PC-9 (cell line): ENCODE data around the gene KATNIP. TPM values are rescaled to one million over a fixed set of nuclear protein-coding genes. Genes with fewer than 3 reads are reported as not detected.

ENCODE experiments used
- BruUV-seq: library from RNA; stranded (reverse); fragments of 400-500 nt; replicated peaks from 2 replicates; lab custom pipeline; 2021; lab: Mats Ljungman, UMichigan
- CTCF ChIA-PET: fragments of 300-600 bp; sonication (Branson Sonifier 250); formaldehyde crosslinking; loops from one replicate; lab custom pipeline; 2022; ENCODE audit warnings: antibody characterized with exemption; lab: Charles Lee
- POLR2A ChIA-PET: fragments of 300-600 bp; sonication (Branson Sonifier 250); formaldehyde crosslinking; loops from one replicate; lab custom pipeline; 2022; ENCODE audit warnings: antibody characterized with exemption; ENCODE audit not compliant: unreplicated experiment; lab: Charles Lee
- DNase-seq, 2 experiments: peaks; one replicate each; pipeline versions ENCODE4 v3.0.0 to v3.0.0-alpha.2; 2015 to 2022; ENCODE audit warnings: mixed read lengths in 1 of 2
- H2AFZ ChIP-seq: fragments of 200-600 bp; sonication (generic); 2 replicates; pipeline ENCODE4 v1.8.1; 2017; ENCODE audit warnings: antibody characterized with exemption
- H3F3A ChIP-seq: fragments of 200-600 bp; sonication (generic); 2 replicates; pipeline ENCODE4 v1.8.1; 2017; ENCODE audit warnings: antibody characterized with exemption, mild to moderate bottlenecking, low read depth; ENCODE audit not compliant: insufficient read depth
- H3K27ac ChIP-seq: fragments of 200-600 bp; sonication (generic); 2 replicates; pipeline ENCODE4 v1.6.1; 2016; ENCODE audit warnings: mixed run types
- H3K27me3 ChIP-seq: fragments of 200-600 bp; sonication (generic); 2 replicates; pipeline ENCODE4 v1.6.1; 2016; ENCODE audit warnings: low read depth, mixed run types; ENCODE audit not compliant: insufficient read depth
- H3K36me3 ChIP-seq: fragments of 200-600 bp; sonication (generic); 2 replicates; pipeline ENCODE4 v1.6.1; 2016; ENCODE audit warnings: low read depth, mixed run types
- H3K4me1 ChIP-seq: fragments of 200-600 bp; sonication (generic); replicated peaks from 2 replicates; pipeline ENCODE4 v1.6.1; 2016; ENCODE audit warnings: mixed run types; ENCODE audit not compliant: insufficient read depth
- H3K4me2 ChIP-seq: fragments of 200-600 bp; sonication (generic); 2 replicates; pipeline ENCODE4 v1.6.1; 2017; ENCODE audit warnings: mixed run types
- H3K4me3 ChIP-seq: fragments of 200-600 bp; sonication (generic); 2 replicates; pipeline ENCODE4 v1.6.1; 2016; ENCODE audit warnings: mixed run types
- H3K79me2 ChIP-seq: fragments of 200-600 bp; sonication (generic); 2 replicates; pipeline ENCODE4 v1.6.1; 2017; ENCODE audit warnings: low read depth, mixed run types
- H3K9me2 ChIP-seq: fragments of 200-600 bp; sonication (generic); 2 replicates; pipeline ENCODE4 v1.8.1; 2017; ENCODE audit warnings: mild to moderate bottlenecking; ENCODE audit not compliant: insufficient read depth
- H3K9me3 ChIP-seq: fragments of 200-600 bp; sonication (generic); 2 replicates; pipeline ENCODE4 v1.8.1; 2016; ENCODE audit warnings: low read depth; ENCODE audit not compliant: insufficient read depth
- H4K20me1 ChIP-seq: fragments of 200-600 bp; sonication (generic); 2 replicates; pipeline ENCODE4 v1.8.1; 2017; ENCODE audit not compliant: insufficient read depth
- EZH2 ChIP-seq: fragments of 200-600 bp; sonication (generic); IDR thresholded peaks from 2 replicates; pipeline ENCODE4 v1.8.0; 2017; ENCODE audit warnings: antibody characterized with exemption, low read depth
- intact Hi-C: fragments of 100-400 bp; cut with micrococcal nuclease; formaldehyde crosslinking; loops from one replicate; pipeline ENCODE4 v1.10.0; 2022; ENCODE audit not compliant: unreplicated experiment
- total RNA-seq: library from RNA; stranded (reverse); gene quantifications from 2 replicates; pipeline ENCODE4 v1.2.3, GENCODE V29; 2021
- TF ChIP-seq, protein P1 (sequence below): fragments of 200-600 bp; sonication (generic); conservative IDR thresholded peaks from 2 replicates; pipeline ENCODE4 v1.6.1; 2017; ENCODE audit warnings: mixed run types, antibody characterized with exemption, mild to moderate bottlenecking, moderate library complexity

The KATNIP gene
- total RNA-seq, 1 experiment from 2014 or later = 64.8 TPM

DNA sequence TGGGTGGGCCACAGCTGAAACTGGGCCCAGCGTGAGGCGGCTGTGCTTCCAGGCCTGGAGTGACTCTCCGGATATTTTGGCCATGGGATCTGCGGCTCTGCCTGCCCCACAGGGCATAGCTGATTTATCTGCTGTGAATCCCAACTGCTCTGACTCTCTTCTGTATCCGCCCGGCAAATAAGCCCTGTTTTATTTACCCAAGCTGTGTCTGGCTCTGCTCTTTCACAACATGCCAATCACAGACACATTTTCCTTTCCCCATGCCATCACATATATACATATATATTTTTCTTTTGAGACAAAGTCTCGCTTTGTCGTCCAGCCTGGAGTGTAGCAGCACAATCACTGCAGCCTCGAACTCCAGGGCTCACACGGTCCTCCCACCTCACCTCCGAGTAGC, 33.6 kb upstream of the KATNIP start:
- H3K4me2 ChIP-seq = no peak overlapping the region
- no TSS peak for BruUV-seq
- peaks cover 4% of the 10 kb centered on the region for H4K20me1 ChIP-seq
- DNase-seq = no peak
- H3K36me3 ChIP-seq = peaks cover 19% of the 10 kb centered on the region; the same call in 1 of the 2 replicates
- ChIA-PET POLR2A (interaction anchor here (0.6 kb wide), 1 partner anchor 142 kb away, joined by 3 read pairs; no protein-coding TSS in a partner anchor), CTCF (interaction anchor here (0.6 kb wide), 1 partner anchor 33 kb away, joined by 3 read pairs; the partner anchor contains the start of gene GTF3C1)
- intact Hi-C loops = no loop called here
- no peak overlapping the region for H3K27ac ChIP-seq
- H3K79me2 ChIP-seq = no peaks in the 10 kb centered on the region
- H3K9me2 ChIP-seq = no peaks in the 10 kb centered on the region
- TF ChIP-seq, protein P1, sequence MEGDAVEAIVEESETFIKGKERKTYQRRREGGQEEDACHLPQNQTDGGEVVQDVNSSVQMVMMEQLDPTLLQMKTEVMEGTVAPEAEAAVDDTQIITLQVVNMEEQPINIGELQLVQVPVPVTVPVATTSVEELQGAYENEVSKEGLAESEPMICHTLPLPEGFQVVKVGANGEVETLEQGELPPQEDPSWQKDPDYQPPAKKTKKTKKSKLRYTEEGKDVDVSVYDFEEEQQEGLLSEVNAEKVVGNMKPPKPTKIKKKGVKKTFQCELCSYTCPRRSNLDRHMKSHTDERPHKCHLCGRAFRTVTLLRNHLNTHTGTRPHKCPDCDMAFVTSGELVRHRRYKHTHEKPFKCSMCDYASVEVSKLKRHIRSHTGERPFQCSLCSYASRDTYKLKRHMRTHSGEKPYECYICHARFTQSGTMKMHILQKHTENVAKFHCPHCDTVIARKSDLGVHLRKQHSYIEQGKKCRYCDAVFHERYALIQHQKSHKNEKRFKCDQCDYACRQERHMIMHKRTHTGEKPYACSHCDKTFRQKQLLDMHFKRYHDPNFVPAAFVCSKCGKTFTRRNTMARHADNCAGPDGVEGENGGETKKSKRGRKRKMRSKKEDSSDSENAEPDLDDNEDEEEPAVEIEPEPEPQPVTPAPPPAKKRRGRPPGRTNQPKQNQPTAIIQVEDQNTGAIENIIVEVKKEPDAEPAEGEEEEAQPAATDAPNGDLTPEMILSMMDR = no peak
- no peak for TF ChIP-seq EZH2
- H3K27me3 ChIP-seq = no peaks in the 10 kb centered on the region
- H3K4me1 ChIP-seq = no peaks in the 10 kb centered on the region
- no peaks in the 10 kb centered on the region for H3K9me3 ChIP-seq
- no peak overlapping the region for H3K4me3 ChIP-seq
- no peaks in the 10 kb centered on the region for H3F3A ChIP-seq
- H2AFZ ChIP-seq = no peak overlapping the region

DNA sequence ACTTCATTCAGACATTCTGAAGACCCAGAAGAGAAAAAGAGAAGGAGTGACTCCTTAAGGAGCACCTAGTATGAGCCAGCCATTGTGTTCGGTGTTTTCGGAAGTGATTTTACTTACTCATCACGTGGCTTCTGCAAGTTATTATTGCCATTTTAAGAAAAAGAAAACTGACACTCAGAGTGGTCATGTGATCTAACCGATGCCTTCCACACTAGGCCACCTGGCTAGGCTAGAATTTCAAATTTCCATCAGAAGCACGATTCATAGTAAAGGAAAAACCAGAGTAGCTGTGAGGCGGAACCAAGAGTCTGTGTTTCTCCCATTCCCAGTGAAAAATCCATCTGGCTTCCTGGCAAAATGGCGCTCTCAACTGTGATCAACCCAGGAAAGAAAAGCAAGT, 32.3 kb upstream of the KATNIP start:
- TF ChIP-seq, protein P1 = no peak
- TF ChIP-seq EZH2 = no peak
- H4K20me1 ChIP-seq = peaks cover 4% of the 10 kb centered on the region
- BruUV-seq = no TSS peak
- H3K4me3 ChIP-seq = no peak overlapping the region
- peaks cover 14% of the 10 kb centered on the region; the same call in 1 of the 2 replicates for H3K36me3 ChIP-seq
- H3K27me3 ChIP-seq = no peaks in the 10 kb centered on the region
- ChIA-PET POLR2A (no interaction called here), CTCF (no interaction called here)
- H3F3A ChIP-seq = no peaks in the 10 kb centered on the region
- no peaks in the 10 kb centered on the region for H3K79me2 ChIP-seq
- intact Hi-C loops = no loop called here
- H2AFZ ChIP-seq = no peak overlapping the region
- no peaks in the 10 kb centered on the region for H3K9me2 ChIP-seq
- no peak overlapping the region for H3K27ac ChIP-seq
- DNase-seq = no peak
- no peaks in the 10 kb centered on the region for H3K4me1 ChIP-seq
- H3K4me2 ChIP-seq = no peak overlapping the region
- no peaks in the 10 kb centered on the region for H3K9me3 ChIP-seq

DNA sequence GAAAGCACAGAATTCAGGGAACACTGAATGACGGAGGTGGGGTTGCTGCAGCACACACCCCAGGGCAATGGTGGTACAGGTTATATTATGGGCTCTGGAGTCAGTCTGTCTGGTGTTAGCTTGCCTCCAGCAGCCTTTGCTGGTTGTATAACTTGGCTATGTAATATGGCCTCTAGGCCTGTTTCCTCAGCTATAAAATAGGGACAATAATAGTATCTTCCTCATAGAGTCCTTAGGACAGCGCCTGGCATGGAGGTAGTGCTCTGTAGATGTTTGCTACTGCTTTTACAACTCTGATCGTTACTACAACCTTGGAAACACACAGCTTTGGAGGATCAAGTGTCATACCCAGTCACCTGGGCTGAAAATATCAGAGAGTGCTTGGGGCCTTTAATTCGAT, 31.7 kb upstream of the KATNIP start:
- Histone ChIP-seq H2AFZ (no peak overlapping the region), H3K27ac (no peak overlapping the region), H3K79me2 (no peaks in the 10 kb centered on the region), H4K20me1 (peaks cover 4% of the 10 kb centered on the region), H3K9me2 (no peaks in the 10 kb centered on the region), H3K4me1 (no peaks in the 10 kb centered on the region), H3K4me2 (no peak overlapping the region), H3F3A (no peaks in the 10 kb centered on the region), H3K4me3 (no peak overlapping the region), H3K9me3 (no peaks in the 10 kb centered on the region), H3K27me3 (no peaks in the 10 kb centered on the region), H3K36me3 (peaks cover 19% of the 10 kb centered on the region; the same call in 1 of the 2 replicates)
- intact Hi-C loops = no loop called here
- TF ChIP-seq, protein P1 = no peak
- no peak for TF ChIP-seq EZH2
- no peak for DNase-seq
- BruUV-seq = no TSS peak
- CTCF ChIA-PET = no interaction called here
- POLR2A ChIA-PET = interaction anchor here (0.6 kb wide), 1 partner anchor 637 kb away, joined by 3 read pairs; no protein-coding TSS in a partner anchor
